K562 (cell line): ENCODE measurements around the gene AKNA. TPM values are rescaled to one million over a fixed set of nuclear protein-coding genes. Genes with fewer than 3 reads are reported as not detected.

Experiments used
- CC2D1A ChIP-seq: fragments of 450-650 bp; IDR thresholded peaks from 2 replicates; pipeline ENCODE4 v1.6.1; 2017; ENCODE audit warnings: mild to moderate bottlenecking
- E4F1 ChIP-seq: fragments of 250-450 bp; sonication (Bioruptor Pico); IDR thresholded peaks from 2 replicates; pipeline ENCODE4 v1.5.0; 2021; ENCODE audit warnings: mild to moderate bottlenecking, borderline replicate concordance
- FOXK1 ChIP-seq: sonication (generic); formaldehyde crosslinking; IDR thresholded peaks from 2 replicates; pipeline ENCODE4 v1.8.0; 2022; ENCODE audit warnings: missing genetic modification reagents, mild to moderate bottlenecking, borderline replicate concordance
- GTF2F1 ChIP-seq: IDR thresholded peaks from 2 replicates; pipeline ENCODE4 v1.6.1; 2011; ENCODE audit warnings: low read depth, low read length, improper control_type of control experiment
- JUN ChIP-seq, 2 experiments: sonication (generic) in 1 of 2; formaldehyde crosslinking in 1 of 2; IDR thresholded peaks; 2 replicates each; pipeline versions ENCODE4 v1.6.1 to v1.8.0; 2012 to 2022; ENCODE audit warnings: borderline replicate concordance in 2 of 2, mild to moderate bottlenecking in 2 of 2, improper control_type of control experiment in 1 of 2, low read depth in 1 of 2, low read length in 1 of 2, missing genetic modification reagents in 1 of 2
- LEF1 ChIP-seq: fragments of 450-650 bp; IDR thresholded peaks from 2 replicates; pipeline ENCODE4 v1.6.1; 2016; ENCODE audit warnings: mild to moderate bottlenecking
- MECOM ChIP-seq: fragments of 250-450 bp; sonication (Bioruptor Pico); IDR thresholded peaks from 2 replicates; pipeline ENCODE4 v1.8.0; 2022; ENCODE audit warnings: inconsistent platforms
- MTA1 ChIP-seq: fragments of 450-650 bp; IDR thresholded peaks from 2 replicates; pipeline ENCODE4 v1.6.1; 2017; ENCODE audit warnings: borderline replicate concordance
- MTA2 ChIP-seq: fragments of 450-650 bp; IDR thresholded peaks from 2 replicates; pipeline ENCODE4 v1.6.1; 2016; ENCODE audit warnings: low read depth
- PREB ChIP-seq: sonication (generic); formaldehyde crosslinking; IDR thresholded peaks from 2 replicates; pipeline ENCODE4 v1.8.1; 2023; ENCODE audit warnings: mild to moderate bottlenecking, missing genetic modification reagents
- SMAD4 ChIP-seq: fragments of 250-450 bp; sonication (Bioruptor Pico); conservative IDR thresholded peaks from 2 replicates; pipeline ENCODE4 v1.8.0; 2021; ENCODE audit warnings: inconsistent platforms, mild to moderate bottlenecking, moderate library complexity
- STAG1 ChIP-seq: sonication (generic); formaldehyde crosslinking; IDR thresholded peaks from 2 replicates; pipeline ENCODE4 v1.5.0; 2020; ENCODE audit warnings: missing genetic modification reagents, borderline replicate concordance
- ZBTB12 ChIP-seq: fragments of 250-450 bp; sonication (Bioruptor Pico); IDR thresholded peaks from 2 replicates; pipeline ENCODE4 v1.4.0; 2020
- ZBTB33 ChIP-seq: sonication (generic); formaldehyde crosslinking; IDR thresholded peaks from 2 replicates; pipeline ENCODE4 v1.8.1; 2023; ENCODE audit warnings: mild to moderate bottlenecking, missing genetic modification reagents
- ZEB2 ChIP-seq: fragments of 450-650 bp; IDR thresholded peaks from 2 replicates; pipeline ENCODE4 v1.6.1; 2016
- ZNF239 ChIP-seq: fragments of 250-450 bp; sonication (Bioruptor Pico); IDR thresholded peaks from 2 replicates; pipeline ENCODE4 v1.4.0; 2020; ENCODE audit warnings: mild to moderate bottlenecking
- ZNF398 ChIP-seq: fragments of 250-450 bp; sonication (Bioruptor Pico); IDR thresholded peaks from 2 replicates; pipeline ENCODE4 v1.8.0; 2021; ENCODE audit warnings: moderate library complexity, mild to moderate bottlenecking, inconsistent platforms
- ZNF511 ChIP-seq: sonication (generic); formaldehyde crosslinking; IDR thresholded peaks from 2 replicates; pipeline ENCODE4 v1.8.0; 2022; ENCODE audit warnings: mild to moderate bottlenecking, missing genetic modification reagents
- polyA plus RNA-seq, 8 experiments: library from polyadenylated mRNA; depleted of rRNA in 4 of 8; stranded (reverse) in 5 of 8; unstranded in 3 of 8; fragments of >200 nt; fragmentation: Nextera tagmentation in 2 of 8; fragmentation: Illumina TruSeq in 1 of 8; extraction: Ambion mirVana in 2 of 8; extraction: Trizol in 1 of 8; gene quantifications; 2 replicates each; pipeline versions ENCODE4 v1.2.1 to v1.2.3, GENCODE V29; 2011 to 2014; ENCODE audit warnings: inconsistent platforms in 1 of 8, missing spikeins in 1 of 8
- total RNA-seq, 7 experiments: library from RNA; depleted of rRNA in 6 of 7; stranded (reverse); fragments of >200 nt in 6 of 7; fragmentation: Illumina TruSeq in 2 of 7; extraction: Trizol in 2 of 7; gene quantifications; 2 replicates each; pipeline versions ENCODE4 v1.2.1 to v1.2.3, GENCODE V29; 2011 to 2021; ENCODE audit warnings: low replicate concordance in 1 of 7

AKNA gene
- total and polyA plus RNA-seq, 9 of the 15 experiments (the other 6 are each of a cell fraction or from before 2014, with no cell fraction given) = 0.29 to 20.5 (median 3.9) TPM

GRCh38 chr9:114397848-114398605 is 10.2 kb upstream of the AKNA start (continued):
- no peak for TF ChIP-seq JUN (IDR thresholded peaks at IDR 0.05; ENCODE audit: borderline replicate concordance, low read depth, low read length)
- TF ChIP-seq JUN (CRISPR knock-in tag; IDR thresholded peaks at IDR 0.05; ENCODE audit: borderline replicate concordance) = no peak
- TF ChIP-seq ZNF511 (CRISPR knock-in tag) = 0 out of 2 replicates have a peak, but pooled peaks have one; percentile 22
- TF ChIP-seq LEF1 = no peak
- TF ChIP-seq E4F1 (CRISPR knock-in tag) = no peak
- TF ChIP-seq SMAD4 = no peak; the same call in 1 of the 2 replicates
- TF ChIP-seq ZNF398 (CRISPR knock-in tag) = no peak
- TF ChIP-seq PREB = no peak
- no peak for TF ChIP-seq MTA2
- TF ChIP-seq ZEB2 = peak; percentile 62
- peak; percentile 55; the same call in 1 of the 2 replicates for TF ChIP-seq MTA1
- TF ChIP-seq ZBTB12 (CRISPR knock-in tag) = no peak
- TF ChIP-seq ZBTB33 (CRISPR knock-in tag) = no peak
- no peak; the same call in 1 of the 2 replicates for TF ChIP-seq FOXK1 (CRISPR knock-in tag)
- TF ChIP-seq STAG1 (CRISPR knock-in tag) = no peak
- TF ChIP-seq CC2D1A = peak; percentile 38; the same call in 1 of the 2 replicates
- 0 out of 2 replicates have a peak, but pooled peaks have one; percentile 50 for TF ChIP-seq MECOM
- TF ChIP-seq ZNF239 (CRISPR knock-in tag) = no peak
- no peak for TF ChIP-seq GTF2F1
